A549 (cell line): ENCODE measurements around the gene SFI1. TPM values are rescaled to one million over a fixed set of nuclear protein-coding genes. Genes with fewer than 3 reads are reported as not detected.
"Not testable (repeated sequence)": the region's sequence is repeated elsewhere in the genome, so short reads cannot be mapped to it uniquely, and the experiment has no call there.

Experiments
- ATAC-seq, 2 experiments: fragments of 200-7000 bp in 1 of 2; fragments of >200 bp in 1 of 2; cut with Nextera tagmentation in 1 of 2; cut with Tn5 transposase in 1 of 2; 3 replicates each; pipeline versions ENCODE4 v1.8.0 to v1.9.1; 2018 to 2020; ENCODE audit warnings: mild to moderate bottlenecking in 1 of 2, moderate library complexity in 1 of 2
- CTCF ChIA-PET: fragments of 300-600 bp; sonication (Branson Sonifier 250); formaldehyde crosslinking; extraction: SDS; loops from one replicate; lab custom pipeline; 2021; ENCODE audit warnings: antibody characterized with exemption, inconsistent platforms; lab: Yijun Ruan, JAX
- POLR2A ChIA-PET: fragments of 350-600 bp; formaldehyde crosslinking; extraction: SDS; loops from one replicate; lab custom pipeline; 2021; ENCODE audit warnings: antibody characterized with exemption, inconsistent platforms; lab: Yijun Ruan, JAX
- DNase-seq, 2 experiments: peaks; one replicate each; pipeline versions ENCODE4 v3.0.0 to v3.0.0-alpha.2; 2011 to 2016; ENCODE audit warnings: low read depth in 1 of 2, low spot score in 1 of 2
- FAIRE-seq: peaks from 2 replicates; lab custom pipeline; 2011; peaks lifted over from hg19 to GRCh38; lab: Jason Lieb, UNC
- H3K27ac ChIP-seq, 2 experiments: fragments of >200 bp; sonication (Bioruptor Twin); formaldehyde crosslinking; 3 replicates each; pipeline ENCODE4 v1.5.1; 2016 to 2017
- H3K4me1 ChIP-seq: fragments of >200 bp; sonication (Bioruptor Twin); formaldehyde crosslinking; 3 replicates; pipeline ENCODE4 v1.6.1; 2016
- H3K4me2 ChIP-seq: fragments of >200 bp; sonication (Bioruptor Twin); formaldehyde crosslinking; 3 replicates; pipeline ENCODE4 v1.6.1; 2016
- H3K4me3 ChIP-seq: fragments of >200 bp; sonication (Bioruptor Twin); formaldehyde crosslinking; 3 replicates; pipeline ENCODE4 v1.5.1; 2016
- H3K9me3 ChIP-seq: fragments of >200 bp; sonication (Bioruptor Twin); formaldehyde crosslinking; 3 replicates; pipeline ENCODE4 v1.6.1; 2016
- BHLHE40 ChIP-seq: IDR thresholded peaks from 2 replicates; pipeline ENCODE4 v1.6.1; 2012; ENCODE audit warnings: low read depth, low read length, inconsistent platforms
- CBX8 ChIP-seq: fragments of 200-600 bp; sonication (generic); IDR thresholded peaks from 2 replicates; pipeline ENCODE4 v1.6.1; 2016
- CHD2 ChIP-seq: fragments of 150-350 bp; IDR thresholded peaks from 2 replicates; pipeline ENCODE4 v1.6.1; 2014; ENCODE audit warnings: low read length; ENCODE audit not compliant: partially characterized antibody
- ESRRA ChIP-seq: fragments of 150-350 bp; IDR thresholded peaks from 2 replicates; pipeline ENCODE4 v1.6.1; 2014; ENCODE audit warnings: mild to moderate bottlenecking, low read length, borderline replicate concordance
- FOXS1 ChIP-seq: fragments of 250-450 bp; sonication (Bioruptor Pico); IDR thresholded peaks from 2 replicates; pipeline ENCODE4 v1.5.0; 2020; ENCODE audit warnings: mild to moderate bottlenecking, moderate library complexity
- HEYL ChIP-seq: fragments of 250-450 bp; sonication (Bioruptor Pico); IDR thresholded peaks from 2 replicates; pipeline ENCODE4 v1.8.0; 2021; ENCODE audit warnings: mild to moderate bottlenecking, moderate library complexity
- HOXA7 ChIP-seq: fragments of 250-450 bp; sonication (Bioruptor Pico); IDR thresholded peaks from 2 replicates; pipeline ENCODE4 v1.5.0; 2020; ENCODE audit warnings: mild to moderate bottlenecking, moderate library complexity
- HOXB5 ChIP-seq: fragments of 250-450 bp; sonication (Bioruptor Pico); IDR thresholded peaks from 2 replicates; pipeline ENCODE4 v1.5.0; 2020; ENCODE audit warnings: mild to moderate bottlenecking, moderate library complexity
- JUNB ChIP-seq: fragments of >200 bp; sonication (Bioruptor Twin); formaldehyde crosslinking; IDR thresholded peaks from 2 replicates; pipeline ENCODE4 v1.6.1; 2016
- KDM1A ChIP-seq: fragments of 200-600 bp; sonication (generic); IDR thresholded peaks from 2 replicates; pipeline ENCODE4 v1.6.1; 2016; ENCODE audit warnings: low read depth, mild to moderate bottlenecking
- MYC ChIP-seq: IDR thresholded peaks from 2 replicates; pipeline ENCODE4 v1.6.1; 2012; ENCODE audit warnings: mild to moderate bottlenecking, inconsistent platforms, low read length, improper control_type of control experiment, borderline replicate concordance
- NR3C1 ChIP-seq: fragments of >200 bp; sonication (Bioruptor Twin); formaldehyde crosslinking; IDR thresholded peaks from 3 replicates; pipeline ENCODE4 v1.6.1; 2017
- PHF8 ChIP-seq: fragments of 200-600 bp; sonication (generic); IDR thresholded peaks from 2 replicates; pipeline ENCODE4 v1.6.1; 2016; ENCODE audit warnings: low read depth, mild to moderate bottlenecking, antibody characterized with exemption, moderate library complexity, borderline replicate concordance
- POLR2A ChIP-seq: IDR thresholded peaks from 2 replicates; pipeline ENCODE4 v1.6.1; 2012; ENCODE audit warnings: mild to moderate bottlenecking, low read length
- POLR2AphosphoS2 ChIP-seq: conservative IDR thresholded peaks from 2 replicates; pipeline ENCODE4 v1.6.1; 2012; ENCODE audit warnings: low read length, improper control_type of control experiment, inconsistent platforms
- RFX5 ChIP-seq: fragments of 450-650 bp; IDR thresholded peaks from 2 replicates; pipeline ENCODE4 v1.7.1; 2014; ENCODE audit warnings: antibody characterized with exemption, mild to moderate bottlenecking, moderate library complexity
- TFCP2L1 ChIP-seq: fragments of 250-450 bp; sonication (Bioruptor Pico); IDR thresholded peaks from 2 replicates; pipeline ENCODE4 v1.5.0; 2021; ENCODE audit warnings: mild to moderate bottlenecking
- WGBS: methylation state at CpG from one replicate; pipeline ENCODE4 v1.1.6; 2017; ENCODE audit errors: missing lambda C conversion rate; 5-methylcytosine and 5-hydroxymethylcytosine counted together
- polyA plus RNA-seq, 4 experiments: library from polyadenylated mRNA; depleted of rRNA in 3 of 4; stranded (reverse); fragments of >200 nt; fragmentation: RNase III in 1 of 4; extraction: RNeasy Plus Mini Kit Qiagen cat#74134 plus additional on column Dnase treatment in 1 of 4; gene quantifications; 2 replicates in 3 of 4; 3 replicates in 1 of 4; pipeline ENCODE4 v1.2.3, GENCODE V29; 2011 to 2017
- TF ChIP-seq, protein P1 (sequence below): fragments of 450-650 bp; IDR thresholded peaks from 2 replicates; pipeline ENCODE4 v1.6.1; 2014; ENCODE audit warnings: antibody characterized with exemption
- TF ChIP-seq, protein P2 (sequence below): fragments of 250-450 bp; sonication (Bioruptor Pico); IDR thresholded peaks from 2 replicates; pipeline ENCODE4 v1.5.0; 2021; ENCODE audit warnings: mild to moderate bottlenecking, moderate library complexity, borderline replicate concordance

Gene SFI1
- polyA plus RNA-seq, 2 of the 4 experiments (the other 2 are of a cell fraction) = 6.8 to 17.9 TPM

DNA sequence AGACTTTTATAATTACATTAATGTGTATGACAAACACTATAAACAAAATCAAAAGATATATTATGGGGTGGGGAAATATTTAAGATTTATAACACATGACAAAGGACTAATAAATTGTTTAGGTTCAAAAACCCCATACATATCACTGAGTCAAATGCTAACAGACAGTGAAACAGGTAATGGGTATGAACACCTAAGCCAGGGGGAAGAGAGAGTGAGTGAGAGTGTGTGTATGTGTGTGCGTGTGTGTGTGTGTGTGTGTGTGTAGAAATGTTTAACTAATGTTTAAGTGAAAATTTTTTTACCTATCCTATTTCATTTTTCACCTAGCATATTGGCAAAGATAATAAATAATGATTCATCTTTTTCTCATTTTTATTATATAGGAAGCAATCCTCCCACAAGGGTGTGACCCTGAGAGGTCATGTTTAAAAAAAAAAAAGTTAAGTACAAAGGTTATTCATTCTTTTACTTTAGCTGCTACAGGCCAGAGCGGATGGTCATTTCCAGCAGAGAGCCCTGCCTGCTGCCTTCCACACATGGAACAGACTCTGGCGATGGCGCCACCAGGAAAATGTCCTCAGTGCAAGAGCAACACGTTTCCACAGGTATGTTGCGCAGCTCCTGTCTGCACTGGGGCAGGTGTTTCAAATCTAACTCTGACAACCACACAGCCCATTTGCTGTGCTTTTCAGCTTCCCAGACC lies 92.8 kb downstream of the SFI1 start:
- Histone ChIP-seq H3K9me3 (no peaks in the 10 kb centered on the region), H3K4me1 (no peaks in the 10 kb centered on the region), H3K4me2 (no peak overlapping the region)
- CTCF ChIA-PET = no interaction called here
- no peak for ATAC-seq
- WGBS = 92% methylated on average over 6 of the region's 6 CpGs
- TF ChIP-seq JUNB (no peak), HOXB5 (CRISPR knock-in tag) (no peak), CHD2 (no peak), TFCP2L1 (CRISPR knock-in tag) (no peak), HOXA7 (CRISPR knock-in tag) (no peak), POLR2A (no peak), PHF8 (no peak), CBX8 (no peak)
- TF ChIP-seq, protein P1, sequence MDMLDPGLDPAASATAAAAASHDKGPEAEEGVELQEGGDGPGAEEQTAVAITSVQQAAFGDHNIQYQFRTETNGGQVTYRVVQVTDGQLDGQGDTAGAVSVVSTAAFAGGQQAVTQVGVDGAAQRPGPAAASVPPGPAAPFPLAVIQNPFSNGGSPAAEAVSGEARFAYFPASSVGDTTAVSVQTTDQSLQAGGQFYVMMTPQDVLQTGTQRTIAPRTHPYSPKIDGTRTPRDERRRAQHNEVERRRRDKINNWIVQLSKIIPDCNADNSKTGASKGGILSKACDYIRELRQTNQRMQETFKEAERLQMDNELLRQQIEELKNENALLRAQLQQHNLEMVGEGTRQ = no peak
- TF ChIP-seq, protein P2, sequence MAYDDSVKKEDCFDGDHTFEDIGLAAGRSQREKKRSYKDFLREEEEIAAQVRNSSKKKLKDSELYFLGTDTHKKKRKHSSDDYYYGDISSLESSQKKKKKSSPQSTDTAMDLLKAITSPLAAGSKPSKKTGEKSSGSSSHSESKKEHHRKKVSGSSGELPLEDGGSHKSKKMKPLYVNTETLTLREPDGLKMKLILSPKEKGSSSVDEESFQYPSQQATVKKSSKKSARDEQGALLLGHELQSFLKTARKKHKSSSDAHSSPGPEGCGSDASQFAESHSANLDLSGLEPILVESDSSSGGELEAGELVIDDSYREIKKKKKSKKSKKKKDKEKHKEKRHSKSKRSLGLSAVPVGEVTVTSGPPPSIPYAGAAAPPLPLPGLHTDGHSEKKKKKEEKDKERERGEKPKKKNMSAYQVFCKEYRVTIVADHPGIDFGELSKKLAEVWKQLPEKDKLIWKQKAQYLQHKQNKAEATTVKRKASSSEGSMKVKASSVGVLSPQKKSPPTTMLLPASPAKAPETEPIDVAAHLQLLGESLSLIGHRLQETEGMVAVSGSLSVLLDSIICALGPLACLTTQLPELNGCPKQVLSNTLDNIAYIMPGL (CRISPR knock-in tag) = no peak
- TF ChIP-seq, all 56 proteins: peak for 0
- Histone ChIP-seq H3K4me3 (no peak overlapping the region), H3K27ac (no peak overlapping the region)
- POLR2A ChIA-PET = no interaction called here
- no peak for FAIRE-seq
- no peak for DNase-seq

DNA sequence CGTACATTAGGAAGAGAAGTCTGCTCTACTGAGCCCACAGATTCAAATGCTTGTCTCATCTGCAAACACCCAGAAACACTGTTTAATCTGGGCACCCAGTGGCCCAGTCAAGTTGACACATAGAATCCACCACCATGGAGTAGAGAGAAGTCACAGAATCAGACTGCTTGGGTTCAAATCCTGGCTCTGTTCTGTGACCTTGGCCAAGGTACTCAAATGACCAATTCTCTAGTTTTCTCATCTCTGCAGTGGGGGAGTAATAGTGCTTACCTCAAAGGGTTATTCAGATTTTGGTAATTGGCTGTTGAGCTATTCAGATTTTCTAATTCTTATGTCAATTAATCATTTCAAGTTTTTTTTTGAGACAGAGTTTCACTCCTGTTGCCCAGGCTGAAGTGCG lies 93.8 kb downstream of the SFI1 start:
- H3K27ac ChIP-seq, H3K4me2 ChIP-seq, ATAC-seq, CTCF ChIA-PET, H3K9me3 ChIP-seq, POLR2A ChIA-PET, H3K4me3 ChIP-seq, FAIRE-seq, DNase-seq, H3K4me1 ChIP-seq: not testable (repeated sequence)
- WGBS = no CpG with 5 or more reads among the region's 2 CpGs

DNA sequence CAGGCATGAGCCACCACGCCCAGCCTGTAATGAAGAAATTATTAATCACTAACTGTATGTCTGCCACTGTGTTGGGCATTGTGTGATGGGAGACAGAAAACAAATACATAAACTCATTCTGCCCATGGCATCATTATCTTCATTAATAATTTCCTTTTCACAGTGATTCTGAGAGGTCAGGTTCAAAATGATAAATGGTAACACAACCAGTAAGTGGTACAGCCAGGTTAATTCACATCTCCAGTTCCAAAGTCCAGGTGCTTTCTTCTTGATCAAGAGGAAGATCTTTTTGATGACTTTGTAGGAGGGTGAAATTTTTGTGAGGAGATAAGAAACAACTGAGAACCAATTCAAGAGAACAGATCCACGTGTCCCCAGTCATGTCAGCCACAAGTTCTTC lies 98.9 kb downstream of the SFI1 start:
- 87% methylated on average over 2 of the region's 2 CpGs for whole genome bisulfite sequencing
- no peak for DNase-seq
- TF ChIP-seq CBX8 = no peak
- TF ChIP-seq PHF8 = no peak
- TF ChIP-seq FOXS1 = no peak
- TF ChIP-seq POLR2AphosphoS2 = no peak
- no peak for TF ChIP-seq ESRRA
- no peak for TF ChIP-seq NR3C1
- no peak for TF ChIP-seq BHLHE40
- no peak for TF ChIP-seq RFX5
- TF ChIP-seq KDM1A = no peak
- no peak for TF ChIP-seq HEYL
- no peak for TF ChIP-seq MYC
- ChIA-PET POLR2A (no interaction called here), CTCF (no interaction called here)
- ATAC-seq = no peak
- H3K4me2 ChIP-seq = no peak overlapping the region
- H3K4me3 ChIP-seq = no peak overlapping the region
- no peaks in the 10 kb centered on the region for H3K4me1 ChIP-seq
- no peak for FAIRE-seq
- no peak overlapping the region for H3K27ac ChIP-seq
- H3K9me3 ChIP-seq = no peaks in the 10 kb centered on the region
